Rectal smooth muscle tissue (tissue), 1 donor: ENCODE results near the gene ZNF837.

Experiments used
- H3K27ac ChIP-seq: one replicate; pipeline ENCODE4 v1.7.0; 2013; ENCODE audit warnings: low read depth, low read length, inconsistent platforms
- H3K27me3 ChIP-seq: one replicate; pipeline ENCODE4 v1.7.0; 2013; ENCODE audit warnings: low read length; ENCODE audit not compliant: control insufficient read depth, insufficient read depth
- H3K36me3 ChIP-seq: one replicate; pipeline ENCODE4 v1.7.0; 2013; ENCODE audit warnings: low read length; ENCODE audit not compliant: control insufficient read depth, insufficient read depth
- H3K4me1 ChIP-seq: one replicate; pipeline ENCODE4 v1.7.0; 2013; ENCODE audit warnings: low read length; ENCODE audit not compliant: control insufficient read depth, insufficient read depth
- H3K4me3 ChIP-seq: one replicate; pipeline ENCODE4 v1.7.0; 2013; ENCODE audit warnings: low read length
- H3K9ac ChIP-seq: one replicate; pipeline ENCODE4 v1.7.0; 2013; ENCODE audit warnings: low read length

ZNF837 gene

GRCh38 chr19:58328999-58329398 is 51.8 kb downstream of the ZNF837 start:
- Histone ChIP-seq H3K9ac (no peak overlapping the region), H3K36me3 (no peaks in the 10 kb centered on the region), H3K4me3 (no peak overlapping the region), H3K27me3 (no peaks in the 10 kb centered on the region), H3K4me1 (peaks cover 4% of the 10 kb centered on the region), H3K27ac (no peak overlapping the region)

GRCh38 chr19:58326914-58327726 is 53.7 kb downstream of the ZNF837 start, which contains the start of gene ZSCAN22:
TSS of gene ZSCAN22 (plus strand) at chr19:58326994. CDS start at chr19:58334803, 7,809 bp downstream.
- Histone ChIP-seq H3K4me1 (peaks cover 4% of the 10 kb centered on the region), H3K36me3 (no peaks in the 10 kb centered on the region), H3K9ac (peak within 1 kb of the TSS; percentile 63), H3K27ac (peak within 1 kb of the TSS; percentile 95), H3K27me3 (no peaks in the 10 kb centered on the region), H3K4me3 (peak within 1 kb of the TSS; percentile 94)

- Histone ChIP-seq H3K27ac (peak overlapping the region; percentile 95), H3K27me3 (no peaks in the 10 kb centered on the region), H3K4me3 (peak overlapping the region; percentile 94), H3K4me1 (peaks cover 4% of the 10 kb centered on the region), H3K9ac (peak overlapping the region; percentile 63), H3K36me3 (no peaks in the 10 kb centered on the region)
Measured at GRCh38 chr19:58326501-58326913, 54.3 kb downstream of the ZNF837 start.

- H3K36me3 ChIP-seq = no peaks in the 10 kb centered on the region
- peak overlapping the region; percentile 5 for H3K4me3 ChIP-seq
- peaks cover 4% of the 10 kb centered on the region for H3K4me1 ChIP-seq
- no peak overlapping the region for H3K27ac ChIP-seq
- H3K9ac ChIP-seq = no peak overlapping the region
- no peaks in the 10 kb centered on the region for H3K27me3 ChIP-seq
Measured at GRCh38 chr19:58325311-58326022, 55.4 kb downstream of the ZNF837 start.

GRCh38 chr19:58319241-58319640 is 61.6 kb downstream of the ZNF837 start:
- Histone ChIP-seq H3K36me3 (peaks cover 10% of the 10 kb centered on the region), H3K4me3 (no peak overlapping the region), H3K4me1 (no peaks in the 10 kb centered on the region), H3K27me3 (no peaks in the 10 kb centered on the region), H3K27ac (no peak overlapping the region), H3K9ac (no peak overlapping the region)

- Histone ChIP-seq H3K4me1 (no peaks in the 10 kb centered on the region), H3K27ac (no peak overlapping the region), H3K36me3 (peaks cover 10% of the 10 kb centered on the region), H3K4me3 (no peak overlapping the region), H3K27me3 (no peaks in the 10 kb centered on the region), H3K9ac (no peak overlapping the region)
Measured at GRCh38 chr19:58318297-58318696, 62.5 kb downstream of the ZNF837 start.
